ENCODE results near the gene SEPTIN1.
A peak's percentile ranks its signal among the peaks of the same experiment; 100 is the strongest.
"Not testable (repeated sequence)": the region's sequence is repeated elsewhere in the genome, so short reads cannot be mapped to it uniquely, and the experiment has no call there.

Gene SEPTIN1

DNA sequence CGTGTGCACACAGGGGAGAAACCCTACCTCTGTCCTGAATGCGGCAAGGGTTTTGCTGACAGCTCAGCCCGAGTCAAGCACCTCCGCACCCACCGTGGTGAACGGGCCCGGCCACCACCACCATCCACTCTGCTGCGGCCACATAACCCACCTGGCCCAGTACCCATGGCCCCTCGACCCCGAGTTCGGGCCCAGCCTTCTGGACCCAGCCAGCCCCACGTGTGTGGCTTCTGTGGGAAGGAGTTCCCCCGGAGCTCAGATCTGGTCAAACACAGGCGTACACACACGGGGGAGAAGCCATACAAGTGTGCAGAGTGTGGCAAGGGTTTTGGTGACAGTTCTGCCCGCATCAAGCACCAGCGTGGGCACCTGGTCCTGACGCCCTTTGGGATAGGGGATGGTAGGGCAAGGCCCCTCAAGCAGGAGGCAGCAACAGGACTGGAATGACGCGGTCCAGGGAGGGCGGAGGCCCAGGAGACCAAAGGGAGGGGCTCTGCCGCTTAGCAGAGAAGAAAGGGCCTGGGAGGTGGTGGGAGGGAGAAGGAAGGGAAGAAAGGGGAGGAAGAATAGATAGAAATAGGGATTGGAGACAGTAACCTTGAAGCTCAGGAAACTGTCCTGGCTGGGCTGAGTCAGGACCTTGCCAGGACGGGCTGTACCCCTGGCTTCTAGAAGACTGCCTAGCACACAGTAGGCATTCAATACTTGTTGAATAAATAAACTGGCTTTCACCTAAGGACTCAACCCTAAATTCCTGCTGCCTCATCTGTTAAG is 16.5 kb upstream of the SEPTIN1 start:
- WGBS, 2 experiments (ENCODE audit: insufficient coverage in 2 of 2) = 83 to 87% methylated on average over 22 to 23 of the region's 23 CpGs
- Histone ChIP-seq H3K36me3 (ENCODE audit: control insufficient read depth, insufficient read depth, low read length) (peaks cover 25% of the 10 kb centered on the region), H3K4me1 (ENCODE audit: control insufficient read depth, insufficient read depth, low read length, poor library complexity, severe bottlenecking) (peaks cover 39% of the 10 kb centered on the region), H3K9me3 (ENCODE audit: control insufficient read depth, low read length) (no peaks in the 10 kb centered on the region), H3K4me3 (ENCODE audit: extremely low read depth, insufficient read depth, low read length, poor library complexity, severe bottlenecking) (no peak overlapping the region), H3K27ac (ENCODE audit: low read depth, low read length, severe bottlenecking) (peak overlapping the region; percentile 46)

- Histone ChIP-seq H3K27ac (ENCODE audit: low read depth, low read length, severe bottlenecking) (peak overlapping the region; percentile 46), H3K36me3 (ENCODE audit: control insufficient read depth, insufficient read depth, low read length) (peaks cover 25% of the 10 kb centered on the region), H3K4me1 (ENCODE audit: control insufficient read depth, insufficient read depth, low read length, poor library complexity, severe bottlenecking) (peaks cover 44% of the 10 kb centered on the region), H3K4me3 (ENCODE audit: extremely low read depth, insufficient read depth, low read length, poor library complexity, severe bottlenecking) (no peak overlapping the region), H3K9me3 (ENCODE audit: control insufficient read depth, low read length) (no peaks in the 10 kb centered on the region)
- 96 to 97% methylated on average over 39 of the region's 42 CpGs for WGBS, 2 experiments (ENCODE audit: insufficient coverage in 2 of 2)
Observed at GRCh38 chr16:30397776-30398660, 15.7 kb upstream of the SEPTIN1 start.

GRCh38 chr16:30397056-30397455 is 14.7 kb upstream of the SEPTIN1 start:
- 87 to 89% methylated on average over 2 of the region's 4 CpGs for WGBS, 2 experiments (ENCODE audit: insufficient coverage in 2 of 2)
- no peak overlapping the region for H3K4me3 ChIP-seq (ENCODE audit: extremely low read depth, insufficient read depth, low read length, poor library complexity, severe bottlenecking)
- peaks cover 44% of the 10 kb centered on the region for H3K4me1 ChIP-seq (ENCODE audit: control insufficient read depth, insufficient read depth, low read length, poor library complexity, severe bottlenecking)
- peaks cover 25% of the 10 kb centered on the region for H3K36me3 ChIP-seq (ENCODE audit: control insufficient read depth, insufficient read depth, low read length)
- no peak overlapping the region for H3K27ac ChIP-seq (ENCODE audit: low read depth, low read length, severe bottlenecking)
- H3K9me3 ChIP-seq (ENCODE audit: control insufficient read depth, low read length) = no peaks in the 10 kb centered on the region

DNA sequence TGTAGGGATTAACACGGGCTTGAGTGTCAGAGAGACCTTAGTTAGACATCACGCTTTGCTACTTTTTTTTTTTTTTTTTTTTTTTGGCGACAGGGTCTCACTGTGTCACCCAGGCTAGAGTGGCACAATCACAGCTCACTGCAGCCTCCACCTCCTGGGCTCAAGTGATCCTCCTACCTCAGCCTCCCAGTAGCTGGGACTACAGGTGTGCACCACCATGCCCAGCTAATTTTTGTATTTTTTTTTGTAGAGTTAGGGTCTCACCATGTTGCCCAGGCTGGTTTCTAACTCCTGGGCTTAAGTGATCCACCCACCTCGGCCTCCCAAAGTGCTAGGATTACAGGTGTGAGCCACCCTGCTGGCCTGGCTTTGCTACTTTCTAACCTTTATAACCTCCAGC is 14.3 kb upstream of the SEPTIN1 start:
- Histone ChIP-seq H3K4me3 (ENCODE audit: extremely low read depth, insufficient read depth, low read length, poor library complexity, severe bottlenecking) (peak overlapping the region; percentile 74), H3K4me1 (ENCODE audit: control insufficient read depth, insufficient read depth, low read length, poor library complexity, severe bottlenecking) (peaks cover 44% of the 10 kb centered on the region), H3K36me3 (ENCODE audit: control insufficient read depth, insufficient read depth, low read length) (peaks cover 25% of the 10 kb centered on the region)
- H3K27ac ChIP-seq (ENCODE audit: low read depth, low read length, severe bottlenecking); H3K9me3 ChIP-seq (ENCODE audit: control insufficient read depth, low read length): not testable (repeated sequence)
- WGBS, 2 experiments (ENCODE audit: insufficient coverage in 2 of 2) = 100% methylated on average over 2 of the region's 4 CpGs

DNA sequence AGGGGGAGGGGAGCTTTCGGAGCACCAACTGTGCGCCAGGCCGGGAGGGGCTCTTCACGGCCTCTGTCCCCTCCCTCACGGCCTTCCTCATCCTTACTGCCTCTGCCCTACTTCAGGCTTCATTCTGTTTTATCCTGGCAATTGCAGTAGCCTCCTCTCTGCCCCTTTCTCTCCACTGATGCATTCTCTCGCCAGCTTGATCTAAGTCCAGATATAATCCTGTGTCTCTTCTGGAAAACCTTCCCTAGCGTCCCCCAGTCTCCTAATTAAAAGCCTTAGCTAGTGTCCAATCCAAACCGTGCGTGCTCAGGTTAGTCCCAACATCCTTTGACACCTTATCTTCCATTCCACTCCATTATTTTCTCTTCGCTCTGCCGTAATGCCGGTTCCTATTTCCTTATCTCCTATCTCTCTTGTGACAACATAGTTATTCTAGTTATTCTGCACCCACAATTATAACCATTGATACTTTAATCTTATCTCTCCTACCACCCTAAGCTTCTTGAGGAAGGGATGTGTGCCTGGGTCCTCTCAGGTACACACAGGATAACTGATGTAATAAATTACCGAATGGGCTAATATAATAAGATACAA is 13.7 kb upstream of the SEPTIN1 start:
- peaks cover 25% of the 10 kb centered on the region for H3K36me3 ChIP-seq (ENCODE audit: control insufficient read depth, insufficient read depth, low read length)
- peaks cover 44% of the 10 kb centered on the region for H3K4me1 ChIP-seq (ENCODE audit: control insufficient read depth, insufficient read depth, low read length, poor library complexity, severe bottlenecking)
- H3K27ac ChIP-seq (ENCODE audit: low read depth, low read length, severe bottlenecking) = peak overlapping the region; percentile 99
- WGBS, 2 experiments (ENCODE audit: insufficient coverage in 2 of 2) = 17 to 19% methylated on average over 12 of the region's 13 CpGs
- peak overlapping the region; percentile 74 for H3K4me3 ChIP-seq (ENCODE audit: extremely low read depth, insufficient read depth, low read length, poor library complexity, severe bottlenecking)
- H3K9me3 ChIP-seq (ENCODE audit: control insufficient read depth, low read length) = no peaks in the 10 kb centered on the region

GRCh38 chr16:30395155-30395991 is 13.0 kb upstream of the SEPTIN1 start, which contains the start of gene ZNF48:
Gene ZNF48, plus strand, starts transcription at chr16:30395420. Its CDS starts 375 bp downstream, at chr16:30395795.
- Histone ChIP-seq H3K9me3 (ENCODE audit: control insufficient read depth, low read length) (no peaks in the 10 kb centered on the region), H3K36me3 (ENCODE audit: control insufficient read depth, insufficient read depth, low read length) (peaks cover 25% of the 10 kb centered on the region), H3K27ac (ENCODE audit: low read depth, low read length, severe bottlenecking) (peak within 1 kb of the TSS; percentile 99), H3K4me1 (ENCODE audit: control insufficient read depth, insufficient read depth, low read length, poor library complexity, severe bottlenecking) (peaks cover 44% of the 10 kb centered on the region), H3K4me3 (ENCODE audit: extremely low read depth, insufficient read depth, low read length, poor library complexity, severe bottlenecking) (peak within 1 kb of the TSS; percentile 74)
- WGBS, 2 experiments (ENCODE audit: insufficient coverage in 2 of 2) = 0 to 1% methylated on average over 70 to 71 of the region's 103 CpGs

GRCh38 chr16:30394592-30395154 is 12.3 kb upstream of the SEPTIN1 start:
- H3K9me3 ChIP-seq (ENCODE audit: control insufficient read depth, low read length) = no peaks in the 10 kb centered on the region
- 2% methylated on average over 23 to 28 of the region's 31 CpGs for WGBS, 2 experiments (ENCODE audit: insufficient coverage in 2 of 2)
- H3K27ac ChIP-seq (ENCODE audit: low read depth, low read length, severe bottlenecking) = peak overlapping the region; percentile 99
- H3K4me1 ChIP-seq (ENCODE audit: control insufficient read depth, insufficient read depth, low read length, poor library complexity, severe bottlenecking) = peaks cover 43% of the 10 kb centered on the region
- peaks cover 25% of the 10 kb centered on the region for H3K36me3 ChIP-seq (ENCODE audit: control insufficient read depth, insufficient read depth, low read length)
- H3K4me3 ChIP-seq (ENCODE audit: extremely low read depth, insufficient read depth, low read length, poor library complexity, severe bottlenecking) = peak overlapping the region; percentile 74

DNA sequence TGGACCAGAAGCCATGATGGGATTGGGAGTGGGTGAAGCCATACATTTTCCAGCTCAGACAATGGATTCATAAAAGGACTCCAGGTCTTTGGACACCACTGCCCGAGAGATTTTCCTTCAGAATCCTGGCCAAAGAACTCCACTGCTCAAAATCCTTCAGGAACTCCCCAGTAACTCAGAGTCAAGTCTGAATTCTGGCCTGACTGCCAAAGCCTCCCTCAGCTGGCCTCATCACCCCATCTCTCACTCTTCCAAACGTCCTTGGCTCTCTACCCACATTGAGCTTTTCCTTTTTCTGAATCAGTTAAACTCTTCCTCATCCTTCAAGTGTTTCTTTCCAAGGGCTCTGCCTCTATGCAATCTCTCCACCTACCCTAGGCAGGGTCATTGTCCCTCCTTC is 1.2 kb upstream of the SEPTIN1 start:
- H3K36me3 ChIP-seq (ENCODE audit: control insufficient read depth, insufficient read depth, low read length) = peaks cover 8% of the 10 kb centered on the region
- no peaks in the 10 kb centered on the region for H3K9me3 ChIP-seq (ENCODE audit: control insufficient read depth, low read length)
- no peak overlapping the region for H3K27ac ChIP-seq (ENCODE audit: low read depth, low read length, severe bottlenecking)
- peaks cover 10% of the 10 kb centered on the region for H3K4me1 ChIP-seq (ENCODE audit: control insufficient read depth, insufficient read depth, low read length, poor library complexity, severe bottlenecking)
- no peak overlapping the region for H3K4me3 ChIP-seq (ENCODE audit: extremely low read depth, insufficient read depth, low read length, poor library complexity, severe bottlenecking)
- WGBS, 2 experiments (ENCODE audit: insufficient coverage in 2 of 2) = 71 to 83% methylated on average over 2 of the region's 2 CpGs

- no peak overlapping the region for H3K4me3 ChIP-seq (ENCODE audit: extremely low read depth, insufficient read depth, low read length, poor library complexity, severe bottlenecking)
- no peaks in the 10 kb centered on the region for H3K9me3 ChIP-seq (ENCODE audit: control insufficient read depth, low read length)
- H3K27ac ChIP-seq (ENCODE audit: low read depth, low read length, severe bottlenecking) = peak overlapping the region; percentile 10
- peaks cover 15% of the 10 kb centered on the region for H3K4me1 ChIP-seq (ENCODE audit: control insufficient read depth, insufficient read depth, low read length, poor library complexity, severe bottlenecking)
- 69 to 88% methylated on average over 3 to 5 of the region's 13 CpGs for WGBS, 2 experiments (ENCODE audit: insufficient coverage in 2 of 2)
- H3K36me3 ChIP-seq (ENCODE audit: control insufficient read depth, insufficient read depth, low read length) = peaks cover 8% of the 10 kb centered on the region
Observed at GRCh38 chr16:30381291-30382041, 895 bp downstream of the SEPTIN1 start.
